Kidney (tissue), 14 donors: ENCODE data around the gene IMPG2. TPM values are rescaled to one million over a fixed set of nuclear protein-coding genes. Genes with fewer than 3 reads are reported as not detected.

Source experiments
- DNase-seq, 5 donors: peaks; one replicate each; pipeline ENCODE4 v3.0.0-alpha.2; 2013 to 2020
- FAIRE-seq: peaks from 2 replicates; lab custom pipeline; 2012; peaks lifted over from hg19 to GRCh38; lab: Jason Lieb, UNC
- H3K27ac ChIP-seq, 2 donors: one replicate each; pipeline ENCODE4 v1.7.0; 2013; ENCODE audit warnings: low read depth in 2 of 2, low read length in 2 of 2, inconsistent platforms in 1 of 2
- H3K27me3 ChIP-seq: one replicate; pipeline ENCODE4 v1.7.1; 2013; ENCODE audit warnings: low read length, inconsistent platforms; ENCODE audit not compliant: control insufficient read depth, insufficient read depth
- H3K36me3 ChIP-seq, 3 donors: one replicate each; pipeline versions ENCODE4 v1.7.0 to v1.7.1; 2013; ENCODE audit warnings: low read length in 3 of 3, control low read depth in 1 of 3, inconsistent platforms in 1 of 3; ENCODE audit not compliant: insufficient read depth in 3 of 3, control insufficient read depth in 2 of 3
- H3K4me1 ChIP-seq, 3 donors: one replicate each; pipeline versions ENCODE4 v1.7.0 to v1.7.1; 2013; ENCODE audit warnings: low read length in 3 of 3, inconsistent platforms in 1 of 3, low read depth in 1 of 3; ENCODE audit not compliant: control insufficient read depth in 2 of 3, insufficient read depth in 2 of 3
- H3K4me3 ChIP-seq, 3 donors: one replicate each; pipeline versions ENCODE4 v1.7.0 to v1.8.1; 2013; ENCODE audit warnings: low read length in 3 of 3, control low read depth in 1 of 3, inconsistent platforms in 1 of 3
- H3K9ac ChIP-seq, 3 donors: one replicate each; pipeline versions ENCODE4 v1.7.0 to v1.7.1; 2013; ENCODE audit warnings: low read length in 3 of 3, control low read depth in 1 of 3, inconsistent platforms in 1 of 3
- H3K9me3 ChIP-seq, 3 donors: one replicate each; pipeline versions ENCODE4 v1.7.0 to v1.7.1; 2013; ENCODE audit warnings: low read length in 3 of 3, control low read depth in 1 of 3, inconsistent platforms in 1 of 3; ENCODE audit not compliant: control insufficient read depth in 2 of 3, insufficient read depth in 1 of 3
- intact Hi-C: fragments of 100-400 bp; cut with DNase I; formaldehyde crosslinking; loops from one replicate; pipeline ENCODE4 v1.11.1; 2022
- polyA plus RNA-seq: library from polyadenylated mRNA; stranded (reverse); fragments of 350-450 nt; fragmentation: Illumina TruSeq; extraction: RNeasy Lipid Tissue Mini Kit (QIAGEN cat#74804); gene quantifications from one replicate; pipeline ENCODE4 v1.2.3, GENCODE V29; 2014; ENCODE audit warnings: low read depth, low replicate concordance; ENCODE audit not compliant: insufficient read depth
- total RNA-seq: library from RNA; stranded (reverse); fragmentation: NEBNext Ultra II Directional; extraction: Animal tissue kit (Norgen Biotek cat#: 25700); gene quantifications from one replicate; pipeline ENCODE4 v1.2.1, GENCODE V29; 2021
- TF ChIP-seq, protein P1 (sequence below): IDR thresholded peaks from 3 replicates; pipeline ENCODE4 v1.5.1; 2012; ENCODE audit warnings: mild to moderate bottlenecking, moderate library complexity, borderline replicate concordance; ENCODE audit not compliant: insufficient read depth; ENCODE audit errors: extremely low read depth
- donor health status: control.
- donor health status: control.
- donor health status: control.
- donor health status: control.
- donor health status: control.
- donor health status: DM: yes; HTN: yes; CAD: no.
- donor health status: Normal renal cell carcinoma (clear cell type).

IMPG2 gene
- total and polyA plus RNA-seq, 2 donors from 2014 or later = 0.15 to 0.85 TPM

DNA sequence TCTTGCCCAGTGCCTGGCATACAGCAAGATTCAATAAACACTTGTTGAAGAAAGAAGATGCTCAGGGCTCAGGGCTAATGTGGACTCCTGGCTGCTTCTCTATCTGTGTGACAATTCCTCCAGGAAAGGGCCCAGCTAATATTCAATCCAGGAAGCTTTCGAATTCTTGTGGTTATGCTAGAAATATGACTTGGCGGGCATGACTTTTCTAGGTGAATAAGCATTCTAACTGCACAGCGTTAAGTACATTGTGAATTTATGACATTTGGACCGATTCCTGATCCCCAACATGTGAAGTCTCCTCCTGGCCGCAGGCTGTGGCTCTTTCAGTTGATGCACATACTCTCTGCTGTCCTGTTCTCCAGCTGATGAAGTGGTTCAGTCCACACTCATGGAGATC lies 117.0 kb downstream of the IMPG2 start:
- Histone ChIP-seq H3K27me3 (no peaks in the 10 kb centered on the region), H3K4me1 (no peaks in the 10 kb centered on the region), H3K9ac (no peak overlapping the region), H3K27ac (no peak overlapping the region), H3K9me3 (no peaks in the 10 kb centered on the region), H3K4me3 (no peak overlapping the region), H3K36me3 (no peaks in the 10 kb centered on the region)
- FAIRE-seq (no peak), DNase-seq (no peak)
- TF ChIP-seq, protein P1, sequence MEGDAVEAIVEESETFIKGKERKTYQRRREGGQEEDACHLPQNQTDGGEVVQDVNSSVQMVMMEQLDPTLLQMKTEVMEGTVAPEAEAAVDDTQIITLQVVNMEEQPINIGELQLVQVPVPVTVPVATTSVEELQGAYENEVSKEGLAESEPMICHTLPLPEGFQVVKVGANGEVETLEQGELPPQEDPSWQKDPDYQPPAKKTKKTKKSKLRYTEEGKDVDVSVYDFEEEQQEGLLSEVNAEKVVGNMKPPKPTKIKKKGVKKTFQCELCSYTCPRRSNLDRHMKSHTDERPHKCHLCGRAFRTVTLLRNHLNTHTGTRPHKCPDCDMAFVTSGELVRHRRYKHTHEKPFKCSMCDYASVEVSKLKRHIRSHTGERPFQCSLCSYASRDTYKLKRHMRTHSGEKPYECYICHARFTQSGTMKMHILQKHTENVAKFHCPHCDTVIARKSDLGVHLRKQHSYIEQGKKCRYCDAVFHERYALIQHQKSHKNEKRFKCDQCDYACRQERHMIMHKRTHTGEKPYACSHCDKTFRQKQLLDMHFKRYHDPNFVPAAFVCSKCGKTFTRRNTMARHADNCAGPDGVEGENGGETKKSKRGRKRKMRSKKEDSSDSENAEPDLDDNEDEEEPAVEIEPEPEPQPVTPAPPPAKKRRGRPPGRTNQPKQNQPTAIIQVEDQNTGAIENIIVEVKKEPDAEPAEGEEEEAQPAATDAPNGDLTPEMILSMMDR = no peak
- intact Hi-C loops = no loop called here

DNA sequence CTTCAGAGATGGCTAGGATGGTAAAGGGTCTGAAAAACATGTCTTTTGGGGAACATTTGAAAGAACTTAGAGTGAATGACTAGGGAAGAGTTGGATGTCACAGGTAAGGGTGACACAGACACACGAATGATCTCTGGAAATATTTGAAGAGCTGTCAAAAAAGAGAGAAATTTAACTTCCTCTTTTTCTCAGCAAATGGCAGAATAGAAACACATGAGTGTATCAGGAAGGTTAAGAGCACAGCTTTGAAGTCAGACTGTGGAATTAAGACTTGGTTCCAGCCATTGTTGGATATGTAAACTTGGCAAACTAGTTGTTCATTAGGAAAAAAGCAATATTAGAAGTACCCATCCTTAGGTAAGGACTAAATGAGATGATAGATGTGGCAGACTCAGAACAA lies 117.7 kb downstream of the IMPG2 start:
- no peak for FAIRE-seq
- intact Hi-C loops = no loop called here

DNA sequence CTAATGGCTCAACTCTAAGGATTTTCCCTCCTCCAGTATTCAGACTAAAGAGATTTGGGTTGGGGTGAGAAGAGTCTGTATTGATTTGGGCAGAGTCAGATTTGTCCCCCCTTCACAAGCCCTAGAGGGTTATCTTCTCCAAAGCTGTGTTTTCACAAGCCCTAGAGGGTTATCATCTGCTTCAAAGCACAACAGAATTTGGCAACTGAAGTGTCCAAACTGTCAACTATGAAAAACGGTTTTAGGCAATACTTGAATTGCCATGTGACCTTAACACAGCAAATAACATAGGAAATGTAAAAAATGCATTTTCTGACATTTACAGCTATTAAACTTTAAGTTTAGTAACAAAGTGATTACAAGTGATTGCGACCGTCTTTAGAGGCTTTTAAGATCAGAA lies 119.9 kb downstream of the IMPG2 start:
- Histone ChIP-seq H3K9me3 (no peaks in the 10 kb centered on the region), H3K27me3 (no peaks in the 10 kb centered on the region)

More for the DNA sequence above, 117.7 kb downstream of the IMPG2 start:
- Histone ChIP-seq H3K9me3 (no peaks in the 10 kb centered on the region), H3K36me3 (no peaks in the 10 kb centered on the region), H3K4me3 (no peak overlapping the region), H3K27me3 (no peaks in the 10 kb centered on the region), H3K27ac (no peak overlapping the region), H3K9ac (no peak overlapping the region), H3K4me1 (no peaks in the 10 kb centered on the region)
- TF ChIP-seq, protein P1 = no peak
- no peak for DNase-seq

More for the DNA sequence above, 119.9 kb downstream of the IMPG2 start:
- DNase-seq = peak in 2 of 5 donors; percentile 68 to 88
- FAIRE-seq = no peak
- no peaks in the 10 kb centered on the region for H3K4me1 ChIP-seq
- no peak overlapping the region for H3K9ac ChIP-seq
- TF ChIP-seq, protein P1 = no peak
- H3K27ac ChIP-seq = no peak overlapping the region
- H3K4me3 ChIP-seq = no peak overlapping the region
- H3K36me3 ChIP-seq = no peaks in the 10 kb centered on the region
- intact Hi-C loops = no loop called here
